CD4-positive, alpha-beta T cell treated with Interleukin-17A for 4 hours (primary cell): Measurements from ENCODE around the gene NUDT1.
A peak's percentile ranks its signal among the peaks of the same experiment; 100 is the strongest.
"Not testable (repeated sequence)": the region's sequence is repeated elsewhere in the genome, so short reads cannot be mapped to it uniquely, and the experiment has no call there.

ENCODE experiments used
- DNase-seq: peaks from one replicate; pipeline ENCODE4 v3.0.0-alpha.2; 2020; ENCODE audit warnings: mixed read lengths

Gene NUDT1

GRCh38 chr7:2251381-2251780 lies 9.4 kb downstream of the NUDT1 start:
- no peak for DNase-seq

- no peak for DNase-seq
These were observed 10.1 kb downstream of the NUDT1 start for GRCh38 chr7:2251841-2252771.

GRCh38 chr7:2253021-2253420 lies 11.0 kb downstream of the NUDT1 start:
- DNase-seq = no peak

GRCh38 chr7:2253525-2254244 lies 11.7 kb downstream of the NUDT1 start:
- no peak for DNase-seq

GRCh38 chr7:2254429-2255144 lies 12.6 kb downstream of the NUDT1 start:
- DNase-seq = no peak

- no peak for DNase-seq
These were observed 13.4 kb downstream of the NUDT1 start for GRCh38 chr7:2255145-2256139.

- DNase-seq = no peak
These were observed 14.4 kb downstream of the NUDT1 start for GRCh38 chr7:2256306-2257045.

GRCh38 chr7:2257046-2257551 lies 15.1 kb downstream of the NUDT1 start:
- DNase-seq = no peak

GRCh38 chr7:2257651-2258050 lies 15.6 kb downstream of the NUDT1 start:
- DNase-seq = no peak

- no peak for DNase-seq
These were observed 16.8 kb downstream of the NUDT1 start for GRCh38 chr7:2258661-2259365.

GRCh38 chr7:2259480-2259879 lies 17.5 kb downstream of the NUDT1 start:
- DNase-seq = no peak

- DNase-seq = no peak
These were observed 18.8 kb downstream of the NUDT1 start for GRCh38 chr7:2260820-2261219.

GRCh38 chr7:2261611-2262010 lies 19.6 kb downstream of the NUDT1 start:
- DNase-seq = peak; percentile 39

GRCh38 chr7:2263176-2263575 lies 21.1 kb downstream of the NUDT1 start:
- DNase-seq = no peak

GRCh38 chr7:2264158-2264557 lies 22.1 kb downstream of the NUDT1 start:
- DNase-seq = no peak

GRCh38 chr7:2266911-2267310 lies 24.9 kb downstream of the NUDT1 start:
- DNase-seq = no peak

GRCh38 chr7:2269089-2269990 lies 27.3 kb downstream of the NUDT1 start:
- DNase-seq = not testable (repeated sequence)

GRCh38 chr7:2269991-2270460 lies 28.0 kb downstream of the NUDT1 start:
- no peak for DNase-seq

- no peak for DNase-seq
These were observed 28.5 kb downstream of the NUDT1 start for GRCh38 chr7:2270495-2270894.
